Panc1 (cell line): ENCODE data around the gene SBK2. TPM values are rescaled to one million over a fixed set of nuclear protein-coding genes. Genes with fewer than 3 reads are reported as not detected.

ENCODE experiments used
- ATAC-seq: fragments of 200-7000 bp; cut with Tn5 transposase; 2 replicates; pipeline ENCODE4 v1.9.1; 2020; ENCODE audit warnings: mild to moderate bottlenecking, moderate library complexity
- BruUV-seq: library from RNA; stranded (reverse); fragments of 400-500 nt; replicated peaks from 2 replicates; lab custom pipeline; 2021; lab: Mats Ljungman, UMichigan
- CTCF ChIA-PET: fragments of 300-600 bp; sonication (Branson Sonifier 250); formaldehyde crosslinking; loops from one replicate; lab custom pipeline; 2022; ENCODE audit warnings: antibody characterized with exemption; lab: Charles Lee
- POLR2A ChIA-PET: fragments of 300-600 bp; sonication (Branson Sonifier 250); formaldehyde crosslinking; loops from one replicate; lab custom pipeline; 2022; ENCODE audit warnings: antibody characterized with exemption; lab: Charles Lee
- DNase-seq: peaks from one replicate; pipeline ENCODE4 v3.0.0-alpha.2; 2010; ENCODE audit warnings: low read depth, low spot score
- H3K27ac ChIP-seq: 2 replicates; pipeline ENCODE4 v1.5.1; 2011; ENCODE audit warnings: mild to moderate bottlenecking, low read length, inconsistent platforms
- H3K27me3 ChIP-seq: fragments of 200-500 bp; sonication (Bioruptor generic); 2 replicates; pipeline ENCODE4 v1.6.0; 2014; ENCODE audit warnings: low read length, inconsistent platforms; ENCODE audit not compliant: control insufficient read depth, insufficient read depth
- H3K36me3 ChIP-seq: fragments of 200-500 bp; sonication (Bioruptor generic); 2 replicates; pipeline ENCODE4 v1.5.1; 2014; ENCODE audit warnings: inconsistent platforms, mild to moderate bottlenecking, low read length, moderate library complexity; ENCODE audit not compliant: control insufficient read depth, insufficient read depth
- H3K4me1 ChIP-seq: 2 replicates; pipeline ENCODE4 v1.5.1; 2011; ENCODE audit warnings: inconsistent platforms, mild to moderate bottlenecking, low read length, moderate library complexity; ENCODE audit not compliant: control insufficient read depth, insufficient read depth
- H3K4me3 ChIP-seq, 2 experiments: 2 replicates each; pipeline ENCODE4 v1.5.1; 2011 to 2012; ENCODE audit warnings: low read depth in 2 of 2, low read length in 2 of 2, mild to moderate bottlenecking in 2 of 2, inconsistent platforms in 1 of 2, moderate library complexity in 1 of 2
- H3K9me3 ChIP-seq: fragments of 200-500 bp; sonication (Bioruptor generic); 2 replicates; pipeline ENCODE4 v1.5.1; 2014; ENCODE audit warnings: low read depth, mild to moderate bottlenecking, inconsistent platforms, low read length, moderate library complexity; ENCODE audit not compliant: control insufficient read depth, insufficient read depth
- POLR2AphosphoS5 ChIP-seq: IDR thresholded peaks from 2 replicates; pipeline ENCODE4 v1.6.1; 2012; ENCODE audit warnings: mild to moderate bottlenecking, low read depth, low read length, moderate library complexity
- SIN3A ChIP-seq: IDR thresholded peaks from 2 replicates; pipeline ENCODE4 v1.6.1; 2012; ENCODE audit warnings: low read depth, mild to moderate bottlenecking, low read length, moderate library complexity, borderline replicate concordance; ENCODE audit not compliant: insufficient read depth
- TCF7L2 ChIP-seq: IDR thresholded peaks from 2 replicates; pipeline ENCODE4 v1.6.1; 2011; ENCODE audit warnings: mild to moderate bottlenecking, low read depth, low read length, inconsistent platforms
- in situ Hi-C: cut with HindIII; loops from 2 replicates; pipeline ENCODE4 v1.10.0; 2016; ENCODE audit warnings: low sequenced_read_pairs, low pct_unique_long_range_greater_than_20kb
- intact Hi-C: fragments of 100-400 bp; cut with micrococcal nuclease; formaldehyde crosslinking; loops from one replicate; pipeline ENCODE4 v1.10.0; 2022; ENCODE audit not compliant: unreplicated experiment
- total RNA-seq: library from RNA; stranded (reverse); gene quantifications from one replicate; pipeline ENCODE4 v1.2.1, GENCODE V29; 2021; ENCODE audit not compliant: unreplicated experiment
- TF ChIP-seq, protein P1 (sequence below): fragments of 450-650 bp; IDR thresholded peaks from 2 replicates; pipeline ENCODE4 v1.5.1; 2017; ENCODE audit warnings: mild to moderate bottlenecking
- TF ChIP-seq, protein P2 (sequence below), 2 experiments: IDR thresholded peaks; 2 replicates each; pipeline ENCODE4 v1.6.1; 2011 to 2012; ENCODE audit warnings: low read depth in 2 of 2, control low read depth in 1 of 2, low read length in 1 of 2, mild to moderate bottlenecking in 1 of 2, moderate library complexity in 1 of 2; ENCODE audit not compliant: insufficient read depth in 1 of 2

The SBK2 gene
- total RNA-seq, 1 experiment from 2014 or later, result 0.69 TPM

DNA sequence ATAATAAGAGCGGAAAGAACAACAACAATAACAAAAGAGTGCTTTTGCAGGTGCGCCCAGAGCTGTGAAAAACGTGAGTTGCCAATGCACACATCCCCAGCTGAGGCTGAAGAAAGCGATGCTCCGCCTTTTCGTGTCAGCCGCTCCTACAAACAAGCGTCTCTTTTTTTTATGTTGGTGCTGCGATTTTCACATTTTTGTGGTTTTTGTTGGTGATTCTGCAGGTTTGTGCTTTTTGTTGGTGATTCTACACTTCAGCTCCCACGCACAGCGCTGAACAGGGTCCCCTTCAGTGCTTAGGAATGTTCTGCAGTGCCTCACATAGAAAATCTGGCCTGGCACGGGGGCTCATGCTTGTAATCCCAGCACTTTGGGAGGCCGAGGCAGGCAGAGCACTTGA lies 15.7 kb upstream of the SBK2 start:
- peak overlapping the region in 1 of 2 experiments; percentile 1; a peak in 1 of 4 replicates for H3K4me3 ChIP-seq
- H3K27ac ChIP-seq, result no peak overlapping the region
- CTCF ChIA-PET, result no interaction called here

DNA sequence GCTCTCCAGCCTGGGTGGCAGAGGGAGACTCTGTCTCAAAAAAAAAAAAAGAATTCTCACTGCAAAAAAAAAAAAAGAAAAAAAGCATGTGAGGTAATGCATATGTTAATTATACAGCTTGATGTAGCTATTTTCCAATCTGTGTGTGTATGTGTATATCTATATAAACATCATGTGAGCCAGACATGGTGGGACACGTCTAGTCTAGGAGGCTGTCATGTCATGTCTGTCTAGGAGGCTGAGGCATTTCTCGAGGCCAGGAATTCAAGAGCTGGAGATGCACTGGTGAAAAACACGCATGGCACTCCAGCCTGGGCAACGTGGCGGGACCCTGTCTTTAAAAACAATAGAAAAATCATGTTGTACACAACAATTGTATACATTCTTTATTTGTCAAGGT lies 15.3 kb upstream of the SBK2 start:
- CTCF ChIA-PET, result no interaction called here
- Histone ChIP-seq H3K4me3 (no peak overlapping the region; a peak in 1 of 4 replicates), H3K36me3 (no peaks in the 10 kb centered on the region), H3K4me1 (peaks cover 38% of the 10 kb centered on the region), H3K27me3 (no peaks in the 10 kb centered on the region), H3K9me3 (no peaks in the 10 kb centered on the region), H3K27ac (no peak overlapping the region)
- POLR2A ChIA-PET, result interaction anchor here (0.5 kb wide), 1 partner anchor 20 kb away, joined by 6 read pairs; no protein-coding TSS in a partner anchor
- TF ChIP-seq POLR2AphosphoS5 (no peak), TCF7L2 (no peak), SIN3A (no peak)
- TF ChIP-seq, protein P1, sequence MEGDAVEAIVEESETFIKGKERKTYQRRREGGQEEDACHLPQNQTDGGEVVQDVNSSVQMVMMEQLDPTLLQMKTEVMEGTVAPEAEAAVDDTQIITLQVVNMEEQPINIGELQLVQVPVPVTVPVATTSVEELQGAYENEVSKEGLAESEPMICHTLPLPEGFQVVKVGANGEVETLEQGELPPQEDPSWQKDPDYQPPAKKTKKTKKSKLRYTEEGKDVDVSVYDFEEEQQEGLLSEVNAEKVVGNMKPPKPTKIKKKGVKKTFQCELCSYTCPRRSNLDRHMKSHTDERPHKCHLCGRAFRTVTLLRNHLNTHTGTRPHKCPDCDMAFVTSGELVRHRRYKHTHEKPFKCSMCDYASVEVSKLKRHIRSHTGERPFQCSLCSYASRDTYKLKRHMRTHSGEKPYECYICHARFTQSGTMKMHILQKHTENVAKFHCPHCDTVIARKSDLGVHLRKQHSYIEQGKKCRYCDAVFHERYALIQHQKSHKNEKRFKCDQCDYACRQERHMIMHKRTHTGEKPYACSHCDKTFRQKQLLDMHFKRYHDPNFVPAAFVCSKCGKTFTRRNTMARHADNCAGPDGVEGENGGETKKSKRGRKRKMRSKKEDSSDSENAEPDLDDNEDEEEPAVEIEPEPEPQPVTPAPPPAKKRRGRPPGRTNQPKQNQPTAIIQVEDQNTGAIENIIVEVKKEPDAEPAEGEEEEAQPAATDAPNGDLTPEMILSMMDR, result no peak
- TF ChIP-seq, protein P2, sequence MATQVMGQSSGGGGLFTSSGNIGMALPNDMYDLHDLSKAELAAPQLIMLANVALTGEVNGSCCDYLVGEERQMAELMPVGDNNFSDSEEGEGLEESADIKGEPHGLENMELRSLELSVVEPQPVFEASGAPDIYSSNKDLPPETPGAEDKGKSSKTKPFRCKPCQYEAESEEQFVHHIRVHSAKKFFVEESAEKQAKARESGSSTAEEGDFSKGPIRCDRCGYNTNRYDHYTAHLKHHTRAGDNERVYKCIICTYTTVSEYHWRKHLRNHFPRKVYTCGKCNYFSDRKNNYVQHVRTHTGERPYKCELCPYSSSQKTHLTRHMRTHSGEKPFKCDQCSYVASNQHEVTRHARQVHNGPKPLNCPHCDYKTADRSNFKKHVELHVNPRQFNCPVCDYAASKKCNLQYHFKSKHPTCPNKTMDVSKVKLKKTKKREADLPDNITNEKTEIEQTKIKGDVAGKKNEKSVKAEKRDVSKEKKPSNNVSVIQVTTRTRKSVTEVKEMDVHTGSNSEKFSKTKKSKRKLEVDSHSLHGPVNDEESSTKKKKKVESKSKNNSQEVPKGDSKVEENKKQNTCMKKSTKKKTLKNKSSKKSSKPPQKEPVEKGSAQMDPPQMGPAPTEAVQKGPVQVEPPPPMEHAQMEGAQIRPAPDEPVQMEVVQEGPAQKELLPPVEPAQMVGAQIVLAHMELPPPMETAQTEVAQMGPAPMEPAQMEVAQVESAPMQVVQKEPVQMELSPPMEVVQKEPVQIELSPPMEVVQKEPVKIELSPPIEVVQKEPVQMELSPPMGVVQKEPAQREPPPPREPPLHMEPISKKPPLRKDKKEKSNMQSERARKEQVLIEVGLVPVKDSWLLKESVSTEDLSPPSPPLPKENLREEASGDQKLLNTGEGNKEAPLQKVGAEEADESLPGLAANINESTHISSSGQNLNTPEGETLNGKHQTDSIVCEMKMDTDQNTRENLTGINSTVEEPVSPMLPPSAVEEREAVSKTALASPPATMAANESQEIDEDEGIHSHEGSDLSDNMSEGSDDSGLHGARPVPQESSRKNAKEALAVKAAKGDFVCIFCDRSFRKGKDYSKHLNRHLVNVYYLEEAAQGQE (IDR thresholded peaks at IDR 0.05; ENCODE audit: insufficient read depth in 1 of 2, low read depth in 2 of 2, low read length in 1 of 2), result no peak
- in situ Hi-C loops, result no loop called here
- intact Hi-C loops, result no loop called here
- DNase-seq (no peak), ATAC-seq (no peak)
- BruUV-seq, result no TSS peak

More for the DNA sequence above, 15.7 kb upstream of the SBK2 start:
- DNase-seq, result no peak
- H3K4me1 ChIP-seq, result peaks cover 33% of the 10 kb centered on the region
- BruUV-seq, result no TSS peak
- POLR2A ChIA-PET, result interaction anchor here (0.5 kb wide), 1 partner anchor 20 kb away, joined by 6 read pairs; no protein-coding TSS in a partner anchor
- H3K9me3 ChIP-seq, result no peaks in the 10 kb centered on the region
- no peak for TF ChIP-seq SIN3A
- no peak for TF ChIP-seq POLR2AphosphoS5
- TF ChIP-seq, protein P1, result no peak
- no peak for TF ChIP-seq TCF7L2
- TF ChIP-seq, protein P2 (IDR thresholded peaks at IDR 0.05; ENCODE audit: insufficient read depth in 1 of 2, low read depth in 2 of 2, low read length in 1 of 2), result no peak
- H3K27me3 ChIP-seq, result no peaks in the 10 kb centered on the region
- no peaks in the 10 kb centered on the region for H3K36me3 ChIP-seq
- no peak for ATAC-seq
- intact Hi-C loops, result no loop called here
- in situ Hi-C loops, result no loop called here
